HepG2 (cell line): Measurements from ENCODE around the gene TOGARAM1. TPM values are rescaled to one million over a fixed set of nuclear protein-coding genes. Genes with fewer than 3 reads are reported as not detected.

Source experiments
- ATF7-NPFF ChIP-seq: sonication (generic); formaldehyde crosslinking; IDR thresholded peaks from 2 replicates; pipeline ENCODE4 v1.8.1; 2023; ENCODE audit warnings: mild to moderate bottlenecking, low read depth, missing genetic modification reagents, moderate library complexity
- IRF2 ChIP-seq: IDR thresholded peaks from 2 replicates; pipeline ENCODE4 v1.6.1; 2018; ENCODE audit warnings: missing genetic modification reagents, missing compliant biosample characterization
- KAT8 ChIP-seq: IDR thresholded peaks from 2 replicates; pipeline ENCODE4 v1.6.1; 2016; ENCODE audit warnings: missing genetic modification reagents, missing compliant biosample characterization
- KDM3A ChIP-seq: IDR thresholded peaks from 2 replicates; pipeline ENCODE4 v1.6.1; 2018; ENCODE audit warnings: low read depth, missing compliant biosample characterization
- LCORL ChIP-seq, 2 experiments: fragments of 450-650 bp in 1 of 2; sonication (generic) in 1 of 2; formaldehyde crosslinking in 1 of 2; IDR thresholded peaks; 2 replicates each; pipeline versions ENCODE4 v1.5.0 to v1.6.1; 2017 to 2020; ENCODE audit warnings: antibody characterized with exemption in 1 of 2, missing genetic modification reagents in 1 of 2
- MATR3 ChIP-seq: sonication (generic); formaldehyde crosslinking; IDR thresholded peaks from 2 replicates; pipeline ENCODE4 v1.4.0; 2020; ENCODE audit warnings: missing genetic modification reagents
- NAIF1 ChIP-seq: sonication (generic); formaldehyde crosslinking; IDR thresholded peaks from 2 replicates; pipeline ENCODE4 v1.5.0; 2020; ENCODE audit warnings: mild to moderate bottlenecking, missing genetic modification reagents, borderline replicate concordance
- NFYC ChIP-seq: IDR thresholded peaks from 2 replicates; pipeline ENCODE4 v1.6.1; 2016; ENCODE audit warnings: missing genetic modification reagents, missing compliant biosample characterization
- PAX8 ChIP-seq: sonication (generic); formaldehyde crosslinking; IDR thresholded peaks from 2 replicates; pipeline ENCODE4 v1.8.0; 2022; ENCODE audit warnings: mild to moderate bottlenecking, missing genetic modification reagents, borderline replicate concordance
- REPIN1 ChIP-seq: sonication (generic); formaldehyde crosslinking; IDR thresholded peaks from 2 replicates; pipeline ENCODE4 v1.8.0; 2022; ENCODE audit warnings: missing genetic modification reagents, low read depth, mild to moderate bottlenecking, borderline replicate concordance
- TCF7 ChIP-seq: sonication (generic); IDR thresholded peaks from 2 replicates; pipeline ENCODE4 v1.6.1; 2016; ENCODE audit warnings: antibody characterized with exemption, low read depth
- XBP1 ChIP-seq: sonication (generic); formaldehyde crosslinking; IDR thresholded peaks from 2 replicates; pipeline ENCODE4 v1.5.0; 2020; ENCODE audit warnings: missing genetic modification reagents
- YY1 ChIP-seq: IDR thresholded peaks from 2 replicates; pipeline ENCODE4 v1.6.1; 2011; ENCODE audit warnings: low read length, low read depth, moderate library complexity, mild to moderate bottlenecking; ENCODE audit not compliant: insufficient read depth, insufficient replicate concordance
- ZKSCAN1 ChIP-seq: fragments of 150-350 bp; IDR thresholded peaks from 2 replicates; pipeline ENCODE4 v1.6.1; 2014; ENCODE audit warnings: low read length
- ZNF205 ChIP-seq: IDR thresholded peaks from 2 replicates; pipeline ENCODE4 v1.6.1; 2018; ENCODE audit warnings: missing biosample characterization, missing genetic modification reagents
- ZNF253 ChIP-seq: sonication (generic); formaldehyde crosslinking; IDR thresholded peaks from 2 replicates; pipeline ENCODE4 v1.8.0; 2022; ENCODE audit warnings: mild to moderate bottlenecking, missing genetic modification reagents, borderline replicate concordance
- ZNF337 ChIP-seq: sonication (generic); formaldehyde crosslinking; IDR thresholded peaks from 2 replicates; pipeline ENCODE4 v1.5.1; 2020; ENCODE audit warnings: missing genetic modification reagents, low read depth, mild to moderate bottlenecking, borderline replicate concordance
- ZNF674 ChIP-seq: sonication (generic); formaldehyde crosslinking; IDR thresholded peaks from 2 replicates; pipeline ENCODE4 v1.5.0; 2020; ENCODE audit warnings: low read depth, mild to moderate bottlenecking, missing genetic modification reagents
- ZNF709 ChIP-seq: sonication (generic); formaldehyde crosslinking; IDR thresholded peaks from 2 replicates; pipeline ENCODE4 v1.5.0; 2020; ENCODE audit warnings: mild to moderate bottlenecking, missing genetic modification reagents
- ZNF773 ChIP-seq: sonication (generic); formaldehyde crosslinking; IDR thresholded peaks from 2 replicates; pipeline ENCODE4 v1.4.0; 2020; ENCODE audit warnings: missing genetic modification reagents, borderline replicate concordance
- ZNF782 ChIP-seq: sonication (generic); formaldehyde crosslinking; IDR thresholded peaks from 2 replicates; pipeline ENCODE4 v1.4.0; 2020; ENCODE audit warnings: missing genetic modification reagents, mild to moderate bottlenecking, borderline replicate concordance
- polyA plus RNA-seq, 8 experiments: library from polyadenylated mRNA; depleted of rRNA in 3 of 8; stranded (reverse) in 7 of 8; unstranded in 1 of 8; fragments of >200 nt; fragmentation: Illumina TruSeq in 4 of 8; extraction: Trizol in 4 of 8; gene quantifications; 2 replicates each; pipeline versions ENCODE4 v1.2.1 to v1.2.3, GENCODE V29; 2011 to 2016; ENCODE audit warnings: low read depth in 4 of 8, missing spikeins in 1 of 8, mixed read lengths in 1 of 8; ENCODE audit not compliant: insufficient read depth in 1 of 8
- total RNA-seq, 5 experiments: library from RNA; depleted of rRNA; stranded (reverse); fragments of >200 nt; fragmentation: Illumina TruSeq; extraction: Trizol; gene quantifications; 2 replicates each; pipeline ENCODE4 v1.2.3, GENCODE V29; 2016; ENCODE audit warnings: low read depth in 1 of 5
- TF ChIP-seq, protein P1 (sequence below): sonication (generic); formaldehyde crosslinking; IDR thresholded peaks from 2 replicates; pipeline ENCODE4; 2020; ENCODE audit warnings: missing genetic modification reagents, mild to moderate bottlenecking, borderline replicate concordance
- TF ChIP-seq, protein P2 (sequence below): sonication (generic); formaldehyde crosslinking; IDR thresholded peaks from 2 replicates; pipeline ENCODE4 v1.8.1; 2023; ENCODE audit warnings: mild to moderate bottlenecking, missing genetic modification reagents, borderline replicate concordance
- TF ChIP-seq, protein P3 (sequence below): fragments of 450-650 bp; IDR thresholded peaks from 2 replicates; pipeline ENCODE4 v1.6.1; 2016
- TF ChIP-seq, protein P4 (sequence below): sonication (generic); formaldehyde crosslinking; IDR thresholded peaks from 2 replicates; pipeline ENCODE4 v1.8.0; 2022; ENCODE audit warnings: mild to moderate bottlenecking, missing genetic modification reagents; ENCODE audit not compliant: insufficient replicate concordance

Gene TOGARAM1
- total and polyA plus RNA-seq, 2 of the 13 experiments (the other 11 are each of a cell fraction or from before 2014, with no cell fraction given): 5.6 to 9.8 TPM

DNA sequence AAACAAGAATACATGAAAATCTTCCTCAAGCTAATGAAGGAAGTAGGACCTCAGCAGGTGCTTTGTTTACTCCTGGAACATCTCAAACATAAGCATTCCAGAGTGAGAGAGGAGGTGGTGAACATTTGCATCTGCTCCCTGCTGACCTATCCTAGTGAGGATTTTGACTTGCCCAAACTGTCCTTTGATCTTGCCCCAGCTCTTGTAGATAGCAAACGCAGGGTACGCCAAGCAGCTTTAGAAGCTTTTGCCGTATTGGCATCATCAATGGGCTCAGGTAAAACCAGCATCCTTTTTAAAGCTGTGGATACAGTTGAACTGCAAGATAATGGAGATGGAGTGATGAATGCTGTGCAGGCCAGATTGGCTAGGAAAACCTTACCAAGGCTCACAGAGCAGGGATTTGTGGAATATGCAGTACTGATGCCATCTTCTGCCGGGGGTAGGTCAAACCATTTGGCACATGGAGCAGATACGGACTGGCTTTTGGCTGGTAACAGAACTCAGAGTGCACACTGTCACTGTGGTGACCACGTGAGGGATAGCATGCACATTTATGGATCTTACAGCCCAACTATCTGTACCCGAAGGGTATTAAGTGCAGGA is 1.9 kb downstream of the TOGARAM1 start (continued):
- no peak for TF ChIP-seq ZNF253
- TF ChIP-seq, protein P1, sequence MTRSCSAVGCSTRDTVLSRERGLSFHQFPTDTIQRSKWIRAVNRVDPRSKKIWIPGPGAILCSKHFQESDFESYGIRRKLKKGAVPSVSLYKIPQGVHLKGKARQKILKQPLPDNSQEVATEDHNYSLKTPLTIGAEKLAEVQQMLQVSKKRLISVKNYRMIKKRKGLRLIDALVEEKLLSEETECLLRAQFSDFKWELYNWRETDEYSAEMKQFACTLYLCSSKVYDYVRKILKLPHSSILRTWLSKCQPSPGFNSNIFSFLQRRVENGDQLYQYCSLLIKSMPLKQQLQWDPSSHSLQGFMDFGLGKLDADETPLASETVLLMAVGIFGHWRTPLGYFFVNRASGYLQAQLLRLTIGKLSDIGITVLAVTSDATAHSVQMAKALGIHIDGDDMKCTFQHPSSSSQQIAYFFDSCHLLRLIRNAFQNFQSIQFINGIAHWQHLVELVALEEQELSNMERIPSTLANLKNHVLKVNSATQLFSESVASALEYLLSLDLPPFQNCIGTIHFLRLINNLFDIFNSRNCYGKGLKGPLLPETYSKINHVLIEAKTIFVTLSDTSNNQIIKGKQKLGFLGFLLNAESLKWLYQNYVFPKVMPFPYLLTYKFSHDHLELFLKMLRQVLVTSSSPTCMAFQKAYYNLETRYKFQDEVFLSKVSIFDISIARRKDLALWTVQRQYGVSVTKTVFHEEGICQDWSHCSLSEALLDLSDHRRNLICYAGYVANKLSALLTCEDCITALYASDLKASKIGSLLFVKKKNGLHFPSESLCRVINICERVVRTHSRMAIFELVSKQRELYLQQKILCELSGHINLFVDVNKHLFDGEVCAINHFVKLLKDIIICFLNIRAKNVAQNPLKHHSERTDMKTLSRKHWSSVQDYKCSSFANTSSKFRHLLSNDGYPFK (CRISPR knock-in tag): no peak
- TF ChIP-seq TCF7: peak; percentile 44; the same call in 1 of the 2 replicates
- TF ChIP-seq XBP1 (CRISPR knock-in tag): no peak
- TF ChIP-seq ZKSCAN1: no peak
- TF ChIP-seq REPIN1 (CRISPR knock-in tag): 0 out of 2 replicates have a peak, but pooled peaks have one; percentile 39
- TF ChIP-seq YY1: no peak
- TF ChIP-seq ZNF709 (CRISPR knock-in tag): no peak
- TF ChIP-seq, protein P2, sequence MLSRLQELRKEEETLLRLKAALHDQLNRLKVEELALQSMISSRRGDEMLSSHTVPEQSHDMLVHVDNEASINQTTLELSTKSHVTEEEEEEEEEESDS: no peak
- 0 out of 2 replicates have a peak, but pooled peaks have one; percentile 16 for TF ChIP-seq NFYC (CRISPR knock-in tag)
- TF ChIP-seq ZNF205 (CRISPR knock-in tag): no peak
- TF ChIP-seq, protein P3, sequence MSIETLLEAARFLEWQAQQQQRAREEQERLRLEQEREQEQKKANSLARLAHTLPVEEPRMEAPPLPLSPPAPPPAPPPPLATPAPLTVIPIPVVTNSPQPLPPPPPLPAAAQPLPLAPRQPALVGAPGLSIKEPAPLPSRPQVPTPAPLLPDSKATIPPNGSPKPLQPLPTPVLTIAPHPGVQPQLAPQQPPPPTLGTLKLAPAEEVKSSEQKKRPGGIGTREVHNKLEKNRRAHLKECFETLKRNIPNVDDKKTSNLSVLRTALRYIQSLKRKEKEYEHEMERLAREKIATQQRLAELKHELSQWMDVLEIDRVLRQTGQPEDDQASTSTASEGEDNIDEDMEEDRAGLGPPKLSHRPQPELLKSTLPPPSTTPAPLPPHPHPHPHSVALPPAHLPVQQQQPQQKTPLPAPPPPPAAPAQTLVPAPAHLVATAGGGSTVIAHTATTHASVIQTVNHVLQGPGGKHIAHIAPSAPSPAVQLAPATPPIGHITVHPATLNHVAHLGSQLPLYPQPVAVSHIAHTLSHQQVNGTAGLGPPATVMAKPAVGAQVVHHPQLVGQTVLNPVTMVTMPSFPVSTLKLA: 0 out of 2 replicates have a peak, but pooled peaks have one; percentile 18
- no peak for TF ChIP-seq NAIF1 (CRISPR knock-in tag)
- no peak for TF ChIP-seq IRF2
- TF ChIP-seq, protein P4, sequence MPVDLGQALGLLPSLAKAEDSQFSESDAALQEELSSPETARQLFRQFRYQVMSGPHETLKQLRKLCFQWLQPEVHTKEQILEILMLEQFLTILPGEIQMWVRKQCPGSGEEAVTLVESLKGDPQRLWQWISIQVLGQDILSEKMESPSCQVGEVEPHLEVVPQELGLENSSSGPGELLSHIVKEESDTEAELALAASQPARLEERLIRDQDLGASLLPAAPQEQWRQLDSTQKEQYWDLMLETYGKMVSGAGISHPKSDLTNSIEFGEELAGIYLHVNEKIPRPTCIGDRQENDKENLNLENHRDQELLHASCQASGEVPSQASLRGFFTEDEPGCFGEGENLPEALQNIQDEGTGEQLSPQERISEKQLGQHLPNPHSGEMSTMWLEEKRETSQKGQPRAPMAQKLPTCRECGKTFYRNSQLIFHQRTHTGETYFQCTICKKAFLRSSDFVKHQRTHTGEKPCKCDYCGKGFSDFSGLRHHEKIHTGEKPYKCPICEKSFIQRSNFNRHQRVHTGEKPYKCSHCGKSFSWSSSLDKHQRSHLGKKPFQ: no peak
- no peak for TF ChIP-seq ATF7-NPFF (CRISPR knock-in tag)
- TF ChIP-seq LCORL (IDR thresholded peaks at IDR 0.05): no peak
- TF ChIP-seq LCORL (CRISPR knock-in tag; IDR thresholded peaks at IDR 0.05): peak; percentile 22; the same call in 1 of the 2 replicates
- no peak for TF ChIP-seq ZNF337 (CRISPR knock-in tag)
- no peak for TF ChIP-seq ZNF773
- TF ChIP-seq ZNF674 (CRISPR knock-in tag): no peak
- TF ChIP-seq ZNF782: no peak
- no peak for TF ChIP-seq MATR3 (CRISPR knock-in tag)
- TF ChIP-seq KDM3A (CRISPR knock-in tag): no peak
- TF ChIP-seq PAX8: no peak
- TF ChIP-seq KAT8 (CRISPR knock-in tag): no peak
